PC-9 (cell line): ENCODE results near the gene NRG2.

Experiments used
- CTCF ChIP-seq: fragments of 200-600 bp; sonication (generic); conservative IDR thresholded peaks from 2 replicates; pipeline ENCODE4 v1.6.1; 2017; ENCODE audit warnings: mixed run types, antibody characterized with exemption, mild to moderate bottlenecking, moderate library complexity
- EZH2 ChIP-seq: fragments of 200-600 bp; sonication (generic); IDR thresholded peaks from 2 replicates; pipeline ENCODE4 v1.8.0; 2017; ENCODE audit warnings: antibody characterized with exemption, low read depth

GRCh38 chr5:139950436-139950835 lies 92.7 kb downstream of the NRG2 start:
- no peak for TF ChIP-seq CTCF
- no peak for TF ChIP-seq EZH2
